ENCODE data around the gene CLDN7.

The CLDN7 gene

DNA sequence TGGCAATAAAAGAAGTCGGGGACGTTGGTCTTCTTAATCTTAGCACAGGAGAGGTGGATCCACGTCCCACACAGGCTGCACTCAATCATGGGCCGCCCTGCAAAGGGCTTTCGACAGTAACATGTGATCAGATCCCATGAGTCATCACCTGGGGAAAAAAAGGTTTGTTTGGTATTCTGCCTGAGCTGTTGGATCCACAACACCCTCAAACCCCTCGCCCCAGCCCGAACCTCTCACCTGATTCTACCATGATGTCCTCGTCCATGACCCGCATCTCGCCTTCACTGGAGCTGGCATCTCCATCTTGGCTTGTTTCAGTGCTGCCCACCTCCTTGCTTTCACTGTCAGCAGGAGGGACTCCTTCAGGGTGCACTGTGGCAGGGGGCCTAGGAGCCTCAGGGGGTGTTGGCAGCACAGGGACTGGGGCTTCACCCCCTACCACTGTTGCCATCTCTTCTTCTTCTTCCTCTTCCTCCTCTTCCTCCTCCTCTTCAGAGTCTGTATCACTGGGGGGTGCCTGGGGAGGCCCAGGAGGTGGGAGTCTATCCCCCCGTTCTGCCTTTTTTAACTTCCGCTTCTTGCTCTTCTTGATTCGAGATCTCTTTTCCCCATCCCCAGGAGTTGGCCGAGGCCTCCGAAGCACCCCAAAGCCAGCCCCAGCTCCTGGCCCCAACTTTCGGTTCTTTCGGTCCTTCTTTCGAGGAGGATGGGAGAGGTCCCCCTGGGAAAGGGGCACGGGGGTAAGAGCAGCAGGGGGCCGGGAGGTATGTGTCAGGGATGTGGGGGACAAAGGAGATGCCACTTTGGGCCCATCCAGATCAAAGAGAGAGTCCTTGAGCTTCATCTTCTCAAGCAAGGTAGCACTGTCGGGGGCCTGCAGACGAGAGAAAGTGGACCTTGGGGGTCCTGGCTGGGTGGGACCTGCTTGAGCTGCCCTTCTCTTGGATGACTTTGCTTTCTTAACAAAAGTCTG, 26.3 kb downstream of the CLDN7 start:
- no peak overlapping the region for H3K4me3 ChIP-seq (ENCODE audit: low read depth in 1 of 2, low read length in 1 of 2)
- no peaks in the 10 kb centered on the region for H3K27me3 ChIP-seq
- H3K9me3 ChIP-seq: no peaks in the 10 kb centered on the region
- peaks cover 56% of the 10 kb centered on the region in 2 experiments for H3K4me1 ChIP-seq (ENCODE audit: control insufficient read depth in 1 of 2, insufficient read depth in 1 of 2, low read depth in 1 of 2, low read length in 1 of 2)
- TF ChIP-seq, protein P1, sequence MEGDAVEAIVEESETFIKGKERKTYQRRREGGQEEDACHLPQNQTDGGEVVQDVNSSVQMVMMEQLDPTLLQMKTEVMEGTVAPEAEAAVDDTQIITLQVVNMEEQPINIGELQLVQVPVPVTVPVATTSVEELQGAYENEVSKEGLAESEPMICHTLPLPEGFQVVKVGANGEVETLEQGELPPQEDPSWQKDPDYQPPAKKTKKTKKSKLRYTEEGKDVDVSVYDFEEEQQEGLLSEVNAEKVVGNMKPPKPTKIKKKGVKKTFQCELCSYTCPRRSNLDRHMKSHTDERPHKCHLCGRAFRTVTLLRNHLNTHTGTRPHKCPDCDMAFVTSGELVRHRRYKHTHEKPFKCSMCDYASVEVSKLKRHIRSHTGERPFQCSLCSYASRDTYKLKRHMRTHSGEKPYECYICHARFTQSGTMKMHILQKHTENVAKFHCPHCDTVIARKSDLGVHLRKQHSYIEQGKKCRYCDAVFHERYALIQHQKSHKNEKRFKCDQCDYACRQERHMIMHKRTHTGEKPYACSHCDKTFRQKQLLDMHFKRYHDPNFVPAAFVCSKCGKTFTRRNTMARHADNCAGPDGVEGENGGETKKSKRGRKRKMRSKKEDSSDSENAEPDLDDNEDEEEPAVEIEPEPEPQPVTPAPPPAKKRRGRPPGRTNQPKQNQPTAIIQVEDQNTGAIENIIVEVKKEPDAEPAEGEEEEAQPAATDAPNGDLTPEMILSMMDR (IDR thresholded peaks at IDR 0.05): no peak
- peak overlapping the region; percentile 99 for H3K27ac ChIP-seq
- peaks cover 43% of the 10 kb centered on the region for H3K36me3 ChIP-seq

DNA sequence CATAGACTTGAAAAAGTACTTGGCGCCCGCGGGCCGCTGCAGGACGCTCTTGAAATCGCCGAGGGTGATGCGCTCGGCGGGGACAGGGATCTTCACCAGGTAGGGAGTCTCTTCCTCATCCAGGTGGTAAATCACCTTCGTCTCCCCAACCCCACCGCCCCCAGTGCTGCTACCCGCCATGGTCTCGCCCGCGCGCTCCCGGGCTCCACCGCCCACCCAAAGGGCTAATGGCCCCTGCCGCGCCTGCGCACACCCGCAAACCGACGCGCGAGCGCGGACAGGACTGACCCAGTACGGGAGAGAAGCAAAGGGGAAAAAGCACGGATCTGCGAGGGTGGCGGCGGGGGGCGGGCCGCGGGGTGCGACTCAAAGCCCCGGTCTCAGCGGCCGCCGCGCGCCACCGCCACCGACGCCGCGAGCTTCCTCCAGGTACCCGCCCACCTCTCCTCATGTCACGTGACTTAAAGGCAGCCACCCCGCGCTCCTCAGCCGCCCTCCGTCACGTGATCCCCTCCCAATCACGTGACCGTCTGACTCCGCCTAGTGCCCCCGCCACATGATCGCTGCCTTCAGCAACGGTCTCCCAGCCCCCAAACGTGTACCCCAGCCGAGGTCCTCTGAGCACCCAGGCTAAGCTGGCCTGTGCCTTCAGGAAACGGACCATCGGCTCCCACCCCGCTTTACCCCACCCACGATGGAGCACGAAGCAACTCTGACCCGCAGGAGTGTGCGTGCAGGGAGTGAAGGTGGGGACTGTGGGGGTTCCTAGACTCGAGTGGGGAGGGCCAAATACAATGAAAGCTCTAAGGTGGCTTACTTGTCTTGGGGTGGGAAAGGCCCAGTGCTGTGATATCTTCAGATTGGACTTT, 28.0 kb downstream of the CLDN7 start, which contains the start of gene DVL2:
TSS of gene DVL2 (minus strand) at position 435 of the 869 bp plus-strand sequence. CDS start at position 180, 255 bp downstream.
- Histone ChIP-seq H3K27me3 (no peaks in the 10 kb centered on the region), H3K4me1 (ENCODE audit: control insufficient read depth in 1 of 2, insufficient read depth in 1 of 2, low read depth in 1 of 2, low read length in 1 of 2) (peaks cover 41 to 42% of the 10 kb centered on the region in 2 experiments), H3K9me3 (no peaks in the 10 kb centered on the region), H3K27ac (peak within 1 kb of the TSS; percentile 79), H3K4me3 (ENCODE audit: low read depth in 1 of 2, low read length in 1 of 2) (peak within 1 kb of the TSS; percentile 93 to 100), H3K36me3 (peaks cover 39% of the 10 kb centered on the region)
- TF ChIP-seq, protein P1 (IDR thresholded peaks at IDR 0.05): peak; percentile 35

DNA sequence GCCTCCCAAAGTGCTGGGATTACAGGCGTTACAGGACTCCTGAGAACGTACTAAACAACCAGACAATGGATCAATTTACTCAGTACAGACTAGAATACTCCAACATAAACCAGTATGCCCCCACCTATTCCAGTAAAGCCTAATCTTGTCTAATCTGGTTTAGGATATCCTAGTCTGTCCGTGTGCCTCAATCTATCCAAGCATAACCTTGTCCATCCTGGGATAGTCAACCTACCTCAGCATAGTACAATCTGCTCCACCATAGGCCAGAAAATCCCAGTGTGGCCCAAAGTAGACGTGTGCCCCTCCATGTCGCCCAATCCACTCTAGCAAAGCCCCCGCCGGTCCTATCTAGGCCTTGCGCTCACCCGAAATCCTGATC, 28.6 kb downstream of the CLDN7 start:
- Histone ChIP-seq H3K9me3 (no peaks in the 10 kb centered on the region), H3K27me3 (no peaks in the 10 kb centered on the region), H3K4me1 (ENCODE audit: control insufficient read depth in 1 of 2, insufficient read depth in 1 of 2, low read depth in 1 of 2, low read length in 1 of 2) (peaks cover 41 to 42% of the 10 kb centered on the region in 2 experiments), H3K27ac (peak overlapping the region; percentile 79), H3K4me3 (ENCODE audit: low read depth in 1 of 2, low read length in 1 of 2) (peak overlapping the region; percentile 93 to 100), H3K36me3 (peaks cover 40% of the 10 kb centered on the region)
- TF ChIP-seq, protein P1 (IDR thresholded peaks at IDR 0.05): no peak

DNA sequence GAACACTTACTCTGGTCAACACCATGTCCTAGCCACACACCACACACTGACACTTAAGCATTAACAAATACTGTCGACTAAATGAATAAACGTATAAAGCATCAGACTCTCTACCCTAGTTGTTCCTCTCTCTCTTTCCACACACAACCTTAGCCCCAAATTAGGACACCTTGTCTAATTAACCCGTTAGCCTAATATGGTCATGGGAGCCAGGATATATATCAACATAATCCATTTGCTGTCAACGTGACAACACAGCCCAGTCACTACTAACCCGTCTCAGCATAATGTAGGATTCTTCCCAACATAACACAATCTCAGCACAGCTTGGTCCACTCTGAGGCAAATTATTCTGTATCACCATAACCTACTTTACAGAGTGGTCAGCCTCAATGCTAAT, 30.2 kb downstream of the CLDN7 start:
- no peaks in the 10 kb centered on the region for H3K27me3 ChIP-seq
- H3K27ac ChIP-seq: no peak overlapping the region
- peaks cover 33 to 35% of the 10 kb centered on the region in 2 experiments for H3K4me1 ChIP-seq (ENCODE audit: control insufficient read depth in 1 of 2, insufficient read depth in 1 of 2, low read depth in 1 of 2, low read length in 1 of 2)
- H3K4me3 ChIP-seq (ENCODE audit: low read depth in 1 of 2, low read length in 1 of 2): no peak overlapping the region
- TF ChIP-seq, protein P1 (IDR thresholded peaks at IDR 0.05): no peak
- H3K9me3 ChIP-seq: no peaks in the 10 kb centered on the region
- H3K36me3 ChIP-seq: peaks cover 43% of the 10 kb centered on the region

DNA sequence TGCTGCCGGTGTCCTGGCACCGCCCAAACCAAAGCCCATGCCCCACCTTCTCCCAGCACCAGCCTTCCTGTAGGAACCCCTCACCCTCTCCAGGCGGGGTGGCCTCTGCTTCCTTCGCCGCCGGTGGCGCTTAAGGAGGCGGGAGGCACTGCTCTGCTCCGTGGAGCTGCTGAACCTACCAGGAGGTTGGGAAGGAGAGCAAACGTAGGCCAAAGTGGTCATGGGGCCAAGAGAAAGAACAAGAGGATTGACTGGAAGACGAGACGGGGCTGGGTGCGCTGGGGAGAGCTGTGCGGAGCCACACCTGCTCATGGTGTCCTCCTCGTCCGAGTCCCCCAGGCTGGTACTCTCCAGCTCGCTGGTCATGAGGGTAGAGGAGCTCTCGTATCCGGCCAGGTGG, 32.8 kb downstream of the CLDN7 start:
- H3K27me3 ChIP-seq: no peaks in the 10 kb centered on the region
- H3K4me3 ChIP-seq (ENCODE audit: low read depth in 1 of 2, low read length in 1 of 2): no peak overlapping the region
- H3K36me3 ChIP-seq: peaks cover 41% of the 10 kb centered on the region
- no peaks in the 10 kb centered on the region for H3K9me3 ChIP-seq
- H3K27ac ChIP-seq: no peak overlapping the region
- H3K4me1 ChIP-seq (ENCODE audit: control insufficient read depth in 1 of 2, insufficient read depth in 1 of 2, low read depth in 1 of 2, low read length in 1 of 2): peaks cover 13 to 15% of the 10 kb centered on the region in 2 experiments
- TF ChIP-seq, protein P1 (IDR thresholded peaks at IDR 0.05): no peak
